ENCODE measurements around the gene CENPC.

DNA sequence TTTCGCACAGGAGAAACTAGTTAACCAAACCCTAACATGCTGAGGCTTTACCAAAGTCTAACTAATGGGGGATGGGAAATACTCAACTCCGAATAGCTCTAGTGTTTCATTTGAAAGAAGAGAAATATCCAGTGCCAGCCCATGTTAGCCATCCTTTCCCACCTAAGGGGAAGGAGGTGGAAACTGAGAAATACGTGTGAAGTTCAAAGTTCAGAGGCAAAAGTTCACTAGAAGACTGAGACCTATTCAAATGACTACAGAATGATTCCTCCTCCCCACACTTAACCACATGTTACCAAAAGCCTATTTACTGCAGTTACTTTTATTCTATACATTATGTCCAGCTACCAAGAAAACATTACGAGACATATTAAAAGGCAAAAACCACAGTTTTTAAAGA is 106.3 kb downstream of the CENPC start:
- TF ChIP-seq REST (IDR thresholded peaks at IDR 0.05; ENCODE audit: borderline replicate concordance): no peak
- TF ChIP-seq MXI1 (conservative IDR thresholded peaks at IDR 0.05; ENCODE audit: poor library complexity, severe bottlenecking): no peak
- no peak for TF ChIP-seq TAF1 (IDR thresholded peaks at IDR 0.05; ENCODE audit: low read depth)
- TF ChIP-seq CTCF (IDR thresholded peaks at IDR 0.05; ENCODE audit: poor library complexity, severe bottlenecking): no peak
